ENCODE measurements around the gene PCBP1. TPM values are rescaled to one million over a fixed set of nuclear protein-coding genes. Genes with fewer than 3 reads are reported as not detected.
"Not testable (repeated sequence)": the region's sequence is repeated elsewhere in the genome, so short reads cannot be mapped to it uniquely, and the experiment has no call there.

Gene PCBP1
- total RNA-seq, 4 donors from 2014 or later = 117 to 222 (median 167) TPM

DNA sequence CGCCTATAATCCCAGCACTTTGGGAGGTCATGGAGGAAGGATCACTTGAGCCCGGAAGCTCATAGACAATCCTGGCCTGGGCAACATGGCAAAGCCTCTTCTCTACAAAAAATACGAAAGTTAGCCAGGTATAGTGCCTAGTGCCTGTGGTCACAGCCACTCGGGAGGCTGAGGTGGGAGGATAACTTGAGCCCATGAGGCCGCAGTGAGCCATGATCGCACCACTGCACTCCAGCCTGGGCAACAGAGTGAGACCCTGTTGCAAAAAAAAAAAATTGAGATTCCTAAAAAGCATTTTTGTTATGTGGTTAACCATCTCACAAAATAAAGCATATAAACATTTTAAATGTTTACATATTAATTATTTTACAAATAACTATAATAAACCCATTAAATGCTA lies 13.9 kb downstream of the PCBP1 start:
- Histone ChIP-seq H3K4me3 (no peak overlapping the region), H3K27ac (no peak overlapping the region), H3K27me3 (no peaks in the 10 kb centered on the region), H3K4me1 (peaks cover 0 to 2% (median 0%) of the 10 kb centered on the region in 3 donors), H3K36me3 (no peaks in the 10 kb centered on the region), H3K9me3 (no peaks in the 10 kb centered on the region)
- 94% methylated on average over 4 to 6 of the region's 6 CpGs for WGBS, 2 donors (ENCODE audit: low coverage in 1 of 2)
- no peak for ATAC-seq
- TF ChIP-seq POLR2AphosphoS5 (IDR thresholded peaks at IDR 0.05) (no peak), CTCF (IDR thresholded peaks at IDR 0.05) (no peak), POLR2A (IDR thresholded peaks at IDR 0.05) (no peak), EP300 (IDR thresholded peaks at IDR 0.05) (no peak)

DNA sequence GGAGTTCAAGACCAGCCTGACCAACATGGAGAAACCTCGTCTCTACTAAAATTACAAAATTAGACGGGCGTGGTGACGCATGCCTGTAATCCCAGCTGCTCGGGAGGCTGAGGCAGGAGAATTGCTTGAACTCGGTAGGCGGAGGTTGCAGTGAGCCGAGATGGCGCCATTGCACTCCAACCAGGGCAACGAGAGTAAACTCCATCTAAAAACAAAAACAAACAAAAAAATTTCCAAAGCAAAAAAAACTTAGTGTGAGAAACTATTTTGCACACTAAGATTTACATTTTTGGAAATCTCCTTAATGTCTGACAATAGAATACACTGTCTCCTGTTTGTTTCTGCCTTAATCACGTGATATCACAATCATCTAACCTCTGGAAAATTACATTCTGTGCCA lies 14.4 kb downstream of the PCBP1 start:
- not testable (repeated sequence) for H3K4me3 ChIP-seq, H3K27ac ChIP-seq, H3K4me1 ChIP-seq, ATAC-seq, H3K27me3 ChIP-seq, H3K9me3 ChIP-seq, H3K36me3 ChIP-seq
- 86 to 92% methylated on average over 2 to 5 of the region's 11 CpGs for WGBS, 2 donors (ENCODE audit: low coverage in 1 of 2)

DNA sequence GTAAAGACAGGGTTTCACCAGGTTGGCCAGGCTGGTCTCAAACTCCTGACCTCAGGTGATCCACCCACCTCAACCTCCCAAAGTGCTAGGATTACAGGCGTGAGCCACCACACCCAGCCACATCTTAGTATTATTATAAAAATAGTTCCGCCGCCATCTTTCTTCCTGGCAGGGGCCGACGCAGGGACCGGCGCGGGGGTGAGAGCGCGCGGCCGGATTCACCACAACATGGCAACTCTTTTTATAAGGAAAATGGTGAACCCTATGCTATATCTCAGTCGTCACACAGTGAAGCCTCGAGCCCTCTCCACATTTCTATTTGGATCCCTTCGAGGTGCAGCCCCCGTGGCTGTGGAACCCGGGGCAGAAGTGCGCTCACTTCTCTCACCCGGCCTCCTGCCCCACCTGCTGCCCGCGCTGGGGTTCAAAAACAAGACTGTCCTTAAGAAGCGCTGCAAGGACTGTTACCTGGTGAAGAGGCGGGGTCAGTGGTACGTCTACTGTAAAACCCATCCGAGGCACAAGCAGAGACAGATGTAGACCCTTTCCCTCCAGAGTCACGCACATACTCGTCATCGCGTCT lies 15.1 kb downstream of the PCBP1 start:
- H3K36me3 ChIP-seq, H3K27ac ChIP-seq, H3K4me1 ChIP-seq, ATAC-seq, H3K9me3 ChIP-seq, H3K4me3 ChIP-seq, H3K27me3 ChIP-seq: not testable (repeated sequence)
- 83 to 95% methylated on average over 8 to 27 of the region's 29 CpGs for WGBS, 2 donors (ENCODE audit: low coverage in 1 of 2)

DNA sequence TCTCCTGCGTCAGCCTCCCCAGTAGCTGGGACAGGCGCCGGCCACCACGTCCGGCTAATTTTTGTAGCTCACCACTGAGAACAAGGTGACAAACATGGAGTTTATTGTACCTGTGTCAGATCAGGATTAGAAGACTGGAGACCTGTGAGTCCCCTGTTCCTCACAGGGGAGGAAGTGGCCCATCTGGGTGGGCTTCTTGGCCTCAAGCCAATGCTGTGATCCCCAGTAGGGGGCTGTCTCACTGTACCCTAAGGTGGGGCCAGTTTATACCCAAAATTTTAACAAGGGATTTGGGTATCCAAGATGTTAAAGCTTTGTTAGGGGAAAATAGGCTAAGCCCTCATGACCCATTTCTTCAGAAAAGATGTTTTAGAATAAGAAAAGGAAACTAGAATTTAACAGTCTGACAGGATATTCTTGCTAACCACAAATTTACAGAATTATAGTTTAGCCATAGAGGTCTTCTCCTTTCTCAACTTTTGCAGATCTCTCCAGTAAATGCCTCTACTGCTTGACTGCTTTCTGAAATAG lies 16.3 kb downstream of the PCBP1 start:
- no peak for TF ChIP-seq CTCF (IDR thresholded peaks at IDR 0.05)
- TF ChIP-seq POLR2AphosphoS5 (IDR thresholded peaks at IDR 0.05) = no peak
- no peak for TF ChIP-seq POLR2A (IDR thresholded peaks at IDR 0.05)
- no peak for TF ChIP-seq EP300 (IDR thresholded peaks at IDR 0.05)
- peaks cover 0 to 7% (median 0%) of the 10 kb centered on the region in 3 donors for H3K4me1 ChIP-seq
- no peaks in the 10 kb centered on the region for H3K9me3 ChIP-seq
- H3K27ac ChIP-seq = no peak overlapping the region
- no peak for ATAC-seq
- no peak overlapping the region for H3K4me3 ChIP-seq
- WGBS, 2 donors (ENCODE audit: low coverage in 1 of 2) = 81% methylated on average over 5 of the region's 5 CpGs; no CpG with 5 or more reads in 1 of the 2 donors
- no peaks in the 10 kb centered on the region for H3K36me3 ChIP-seq
- no peaks in the 10 kb centered on the region for H3K27me3 ChIP-seq

DNA sequence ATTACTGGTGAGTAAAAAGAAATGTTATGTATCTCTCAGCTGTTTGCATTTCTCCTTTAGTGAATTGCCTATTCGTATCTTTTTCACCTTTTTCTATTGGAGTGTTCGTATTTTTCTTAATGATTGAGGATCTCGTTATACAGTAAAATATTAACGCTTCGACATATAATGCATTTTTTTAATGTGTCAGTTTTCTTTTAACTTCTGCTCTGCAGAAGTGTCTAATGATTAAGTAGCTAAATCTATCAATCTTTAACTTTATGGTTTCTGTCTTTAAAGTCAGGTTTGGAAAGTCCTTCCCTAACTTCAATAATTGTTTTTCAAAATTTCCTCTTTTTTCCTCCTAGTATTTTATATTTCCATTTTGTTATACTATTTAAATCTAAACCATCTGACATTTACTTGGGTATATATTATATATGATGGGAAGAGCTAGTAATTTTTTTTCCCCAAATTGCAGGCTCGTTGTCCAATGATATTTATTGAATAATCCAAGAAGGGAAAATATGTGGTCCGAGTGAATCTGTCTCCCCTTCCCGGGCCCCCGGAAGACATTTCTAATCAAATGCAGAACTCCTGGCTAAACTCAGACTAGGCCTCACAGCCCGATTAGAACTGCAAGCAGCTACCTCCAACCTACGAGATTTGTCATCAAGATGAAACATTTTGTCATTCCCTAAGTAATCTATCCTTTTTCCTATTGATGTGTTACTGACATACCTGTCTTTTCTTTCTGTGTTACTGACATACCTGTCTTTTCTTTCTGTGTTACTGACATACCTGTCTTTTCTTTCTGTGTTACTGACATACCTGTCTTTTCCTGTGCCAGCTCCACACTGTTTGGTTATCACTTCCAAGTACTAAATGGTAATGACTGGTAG lies 17.2 kb downstream of the PCBP1 start:
- no peak overlapping the region for H3K4me3 ChIP-seq
- no peak for ATAC-seq
- no peaks in the 10 kb centered on the region for H3K9me3 ChIP-seq
- H3K27ac ChIP-seq = no peak overlapping the region
- H3K36me3 ChIP-seq = no peaks in the 10 kb centered on the region
- no peaks in the 10 kb centered on the region for H3K27me3 ChIP-seq
- 46 to 55% methylated on average over 11 of the region's 11 CpGs for WGBS, 2 donors (ENCODE audit: low coverage in 1 of 2)
- TF ChIP-seq EP300 (IDR thresholded peaks at IDR 0.05) = no peak
- no peak for TF ChIP-seq POLR2AphosphoS5 (IDR thresholded peaks at IDR 0.05)
- no peak for TF ChIP-seq POLR2A (IDR thresholded peaks at IDR 0.05)
- TF ChIP-seq CTCF (IDR thresholded peaks at IDR 0.05) = no peak
- peaks cover 0 to 12% (median 0%) of the 10 kb centered on the region in 3 donors for H3K4me1 ChIP-seq

DNA sequence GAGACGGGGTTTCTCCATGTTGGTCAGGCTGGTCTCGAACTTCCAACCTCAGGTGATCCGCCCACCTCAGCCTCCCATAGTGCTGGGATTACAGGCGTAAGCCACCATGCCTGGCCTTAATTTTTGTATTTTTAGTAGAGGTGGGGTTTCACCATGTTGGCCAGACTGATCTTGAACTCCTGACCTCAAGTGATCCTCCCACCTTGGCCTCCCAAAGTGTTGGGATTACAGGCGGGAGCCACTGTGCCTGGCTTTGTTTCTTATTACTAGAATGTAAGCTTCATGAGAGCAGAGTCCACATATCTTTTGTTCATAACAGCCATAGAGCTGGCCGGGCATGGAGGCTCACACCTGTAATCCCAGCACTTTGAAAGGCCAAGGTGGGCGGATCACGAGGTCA lies 18.9 kb downstream of the PCBP1 start:
- not testable (repeated sequence) for H3K27ac ChIP-seq, H3K4me3 ChIP-seq, H3K36me3 ChIP-seq, H3K27me3 ChIP-seq, ATAC-seq, H3K9me3 ChIP-seq
- H3K4me1 ChIP-seq = peaks cover 0 to 12% (median 0%) of the 10 kb centered on the region in 3 donors
- 100% methylated on average over 1 to 3 of the region's 8 CpGs for WGBS, 2 donors (ENCODE audit: low coverage in 1 of 2)

DNA sequence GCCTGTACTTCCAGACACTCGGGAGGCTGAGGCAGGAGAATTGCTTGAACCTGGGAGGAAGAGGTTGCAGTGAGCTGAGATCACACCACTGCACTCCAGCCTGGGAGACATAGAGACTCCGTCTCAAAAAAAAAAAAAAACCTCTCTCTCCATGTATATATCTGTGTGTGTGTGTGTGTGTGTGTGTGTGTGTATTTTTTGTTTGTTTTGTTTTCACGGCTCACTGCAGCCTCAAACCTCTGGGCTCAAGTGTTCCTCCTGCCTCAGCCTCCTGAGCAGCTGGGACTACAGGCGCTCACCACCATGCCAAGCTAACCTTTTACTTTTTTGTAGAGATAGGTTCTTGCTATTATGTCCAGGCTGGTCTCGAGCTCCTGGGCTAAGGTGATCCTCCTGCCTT lies 23.1 kb downstream of the PCBP1 start:
- not testable (repeated sequence) for ATAC-seq, H3K9me3 ChIP-seq, H3K27me3 ChIP-seq, H3K27ac ChIP-seq, H3K36me3 ChIP-seq, H3K4me3 ChIP-seq
- H3K4me1 ChIP-seq = peaks cover 0 to 20% (median 0%) of the 10 kb centered on the region in 3 donors
- WGBS, 2 donors (ENCODE audit: low coverage in 1 of 2) = 83 to 86% methylated on average over 1 to 5 of the region's 5 CpGs
